ENCODE measurements around the gene BCAR1. TPM values are rescaled to one million over a fixed set of nuclear protein-coding genes. Genes with fewer than 3 reads are reported as not detected.

BCAR1 gene
- total RNA-seq, 4 donors from 2014 or later, result 125 to 201 (median 154) TPM

DNA sequence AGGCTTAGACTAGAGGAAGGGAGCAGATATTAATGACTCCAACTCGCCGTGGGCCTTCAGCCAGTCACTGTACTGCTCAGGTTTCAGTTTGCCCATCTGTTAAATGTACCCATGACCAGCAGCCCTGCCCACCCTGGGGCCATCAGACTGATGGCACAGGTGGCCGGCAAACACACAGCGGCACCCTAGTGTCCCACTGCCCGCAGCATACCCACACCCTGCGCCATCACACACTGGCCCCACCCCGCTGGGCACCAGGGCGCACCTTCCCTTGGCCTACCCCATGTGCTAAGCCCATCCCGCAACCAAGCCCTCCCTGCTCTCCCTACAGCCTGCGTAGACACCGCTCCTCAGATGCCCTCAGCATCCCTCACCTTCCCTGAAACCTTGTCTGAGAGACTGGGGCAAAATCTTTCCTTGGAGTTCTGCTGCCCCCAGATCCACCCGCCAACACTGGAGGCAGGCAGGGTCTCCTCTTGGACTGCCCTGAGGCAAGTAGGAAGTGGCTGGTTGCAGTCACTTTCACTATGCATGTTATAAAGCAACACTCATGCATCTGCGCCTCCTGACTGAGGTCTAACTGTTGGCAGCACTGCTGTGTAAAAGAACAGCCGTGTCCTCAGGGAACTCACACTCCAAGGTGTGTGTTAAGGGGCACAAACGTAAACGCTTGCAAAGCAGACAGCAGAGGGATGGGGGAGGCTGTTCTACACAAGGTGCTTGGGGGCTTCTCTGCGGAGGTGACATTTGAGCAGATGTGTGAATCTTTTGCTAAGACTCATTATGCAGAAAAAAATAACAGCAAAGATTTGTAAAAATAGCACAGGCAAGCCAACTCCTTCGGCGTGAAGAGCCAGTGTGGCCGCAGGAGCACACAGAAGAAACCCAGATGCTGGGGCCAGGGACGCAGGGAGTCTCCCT lies 6.7 kb upstream of the BCAR1 start:
- H3K27ac ChIP-seq, result peak overlapping the region in 1 of 4 donors; percentile 69
- TF ChIP-seq POLR2AphosphoS5 (IDR thresholded peaks at IDR 0.05) (no peak), POLR2A (IDR thresholded peaks at IDR 0.05) (no peak), EP300 (IDR thresholded peaks at IDR 0.05; ENCODE audit: low read depth) (no peak)
- TF ChIP-seq, protein P1, sequence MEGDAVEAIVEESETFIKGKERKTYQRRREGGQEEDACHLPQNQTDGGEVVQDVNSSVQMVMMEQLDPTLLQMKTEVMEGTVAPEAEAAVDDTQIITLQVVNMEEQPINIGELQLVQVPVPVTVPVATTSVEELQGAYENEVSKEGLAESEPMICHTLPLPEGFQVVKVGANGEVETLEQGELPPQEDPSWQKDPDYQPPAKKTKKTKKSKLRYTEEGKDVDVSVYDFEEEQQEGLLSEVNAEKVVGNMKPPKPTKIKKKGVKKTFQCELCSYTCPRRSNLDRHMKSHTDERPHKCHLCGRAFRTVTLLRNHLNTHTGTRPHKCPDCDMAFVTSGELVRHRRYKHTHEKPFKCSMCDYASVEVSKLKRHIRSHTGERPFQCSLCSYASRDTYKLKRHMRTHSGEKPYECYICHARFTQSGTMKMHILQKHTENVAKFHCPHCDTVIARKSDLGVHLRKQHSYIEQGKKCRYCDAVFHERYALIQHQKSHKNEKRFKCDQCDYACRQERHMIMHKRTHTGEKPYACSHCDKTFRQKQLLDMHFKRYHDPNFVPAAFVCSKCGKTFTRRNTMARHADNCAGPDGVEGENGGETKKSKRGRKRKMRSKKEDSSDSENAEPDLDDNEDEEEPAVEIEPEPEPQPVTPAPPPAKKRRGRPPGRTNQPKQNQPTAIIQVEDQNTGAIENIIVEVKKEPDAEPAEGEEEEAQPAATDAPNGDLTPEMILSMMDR (IDR thresholded peaks at IDR 0.05), result no peak
- H3K36me3 ChIP-seq, result no peaks in the 10 kb centered on the region
- WGBS, 2 donors (ENCODE audit: low coverage in 1 of 2), result 84 to 93% methylated on average over 3 to 21 of the region's 21 CpGs
- H3K4me1 ChIP-seq, result peaks cover 47 to 79% (median 66%) of the 10 kb centered on the region in 4 donors
- H3K27me3 ChIP-seq, result no peaks in the 10 kb centered on the region
- no peak overlapping the region for H3K4me3 ChIP-seq
- DNase-seq, result no peak
- H3K9me3 ChIP-seq, result no peaks in the 10 kb centered on the region
- intact Hi-C loops (cut with DNase I; ENCODE audit: low total_unique reads) (no loop called here), in situ Hi-C loops (cut with MboI; ENCODE audit: low pct_ligation_motif_present in 1 of 4, low pct_unique_long_range_greater_than_20kb in 1 of 4, low sequenced_read_pairs in 3 of 4) (no loop called here)

DNA sequence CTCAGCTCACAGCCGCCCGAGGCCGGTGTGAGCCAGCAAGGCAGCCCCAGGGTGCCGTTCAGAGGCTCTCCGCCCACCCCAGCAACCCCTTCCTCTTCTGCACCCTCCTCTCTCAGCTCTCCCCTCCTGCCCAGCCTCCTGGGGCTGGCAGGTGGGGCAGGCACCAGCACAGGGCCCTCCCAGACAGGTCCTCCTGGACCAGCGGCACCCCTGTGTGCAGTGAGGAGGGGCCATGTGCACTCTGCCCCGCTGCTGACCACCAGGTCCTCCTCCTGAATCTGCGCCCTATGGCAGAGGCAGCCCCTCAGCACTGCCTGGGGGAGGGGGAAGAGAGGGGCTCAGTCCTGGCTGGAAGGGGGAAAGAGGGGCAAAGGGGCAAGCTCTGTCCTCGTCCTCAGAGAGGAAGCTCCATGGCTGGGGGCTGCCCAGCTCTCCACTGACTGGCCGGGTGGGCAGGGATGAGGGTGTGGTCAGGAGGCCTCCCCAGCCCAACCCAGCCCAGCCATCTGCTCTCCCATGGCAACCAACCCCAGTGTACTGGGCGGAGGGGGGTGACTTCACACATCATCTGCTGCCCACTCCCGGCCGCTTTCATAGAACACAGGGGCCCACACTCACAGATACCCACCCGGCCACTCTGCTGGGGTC lies 5.4 kb upstream of the BCAR1 start:
- H3K4me1 ChIP-seq, result peaks cover 50 to 79% (median 66%) of the 10 kb centered on the region in 4 donors
- no peaks in the 10 kb centered on the region for H3K27me3 ChIP-seq
- peak; percentile 46 for DNase-seq
- WGBS, 2 donors (ENCODE audit: low coverage in 1 of 2), result 23 to 41% methylated on average over 2 to 12 of the region's 14 CpGs
- H3K27ac ChIP-seq, result peak overlapping the region; percentile 47 to 96 (median 82)
- H3K36me3 ChIP-seq, result no peaks in the 10 kb centered on the region
- no peak overlapping the region for H3K4me3 ChIP-seq
- intact Hi-C loops (cut with DNase I; ENCODE audit: low total_unique reads) (no loop called here), in situ Hi-C loops (cut with MboI; ENCODE audit: low pct_ligation_motif_present in 1 of 4, low pct_unique_long_range_greater_than_20kb in 1 of 4, low sequenced_read_pairs in 3 of 4) (no loop called here)
- no peak for TF ChIP-seq EP300 (IDR thresholded peaks at IDR 0.05; ENCODE audit: low read depth)
- no peak for TF ChIP-seq POLR2A (IDR thresholded peaks at IDR 0.05)
- no peak for TF ChIP-seq POLR2AphosphoS5 (IDR thresholded peaks at IDR 0.05)
- TF ChIP-seq, protein P1 (IDR thresholded peaks at IDR 0.05), result no peak
- no peaks in the 10 kb centered on the region for H3K9me3 ChIP-seq

DNA sequence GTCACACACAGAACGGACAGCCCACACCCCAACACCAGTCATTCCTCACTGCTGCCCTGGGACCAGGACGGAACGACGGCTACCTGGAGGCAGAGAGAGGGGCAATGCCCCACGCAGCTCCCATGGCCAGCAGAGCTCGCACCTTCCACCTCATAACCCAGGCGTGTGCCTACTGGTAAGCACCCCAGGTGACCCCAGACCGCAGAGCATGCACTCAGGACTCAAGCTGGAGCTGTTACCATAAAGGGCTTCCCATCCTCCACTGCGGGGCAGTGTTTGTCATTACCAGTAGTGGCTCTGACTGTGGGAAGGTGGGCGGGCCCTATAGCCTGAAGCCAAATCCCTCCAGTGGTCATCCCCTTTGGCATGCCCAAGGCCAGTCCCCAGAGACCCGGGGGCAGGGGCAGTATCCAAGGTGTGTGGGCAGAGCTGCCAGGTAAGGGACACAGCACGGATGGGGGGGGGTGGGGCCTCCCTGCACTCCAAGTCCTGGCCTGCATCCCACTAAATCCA lies 4.7 kb upstream of the BCAR1 start:
- Histone ChIP-seq H3K4me1 (peaks cover 45 to 75% (median 60%) of the 10 kb centered on the region in 4 donors), H3K27me3 (no peaks in the 10 kb centered on the region), H3K4me3 (no peak overlapping the region), H3K36me3 (no peaks in the 10 kb centered on the region), H3K9me3 (no peaks in the 10 kb centered on the region), H3K27ac (peak overlapping the region; percentile 47 to 96 (median 82))
- TF ChIP-seq POLR2A (IDR thresholded peaks at IDR 0.05), result no peak
- no peak for TF ChIP-seq POLR2AphosphoS5 (IDR thresholded peaks at IDR 0.05)
- TF ChIP-seq, protein P1 (IDR thresholded peaks at IDR 0.05), result no peak
- TF ChIP-seq EP300 (IDR thresholded peaks at IDR 0.05; ENCODE audit: low read depth), result no peak
- intact Hi-C loops (cut with DNase I; ENCODE audit: low total_unique reads), result no loop called here
- no peak for DNase-seq
- in situ Hi-C loops (cut with MboI; ENCODE audit: low pct_ligation_motif_present in 1 of 4, low pct_unique_long_range_greater_than_20kb in 1 of 4, low sequenced_read_pairs in 3 of 4), result no loop called here
- 69% methylated on average over 12 of the region's 12 CpGs; no CpG with 5 or more reads in 1 of the 2 donors for WGBS, 2 donors (ENCODE audit: low coverage in 1 of 2)

DNA sequence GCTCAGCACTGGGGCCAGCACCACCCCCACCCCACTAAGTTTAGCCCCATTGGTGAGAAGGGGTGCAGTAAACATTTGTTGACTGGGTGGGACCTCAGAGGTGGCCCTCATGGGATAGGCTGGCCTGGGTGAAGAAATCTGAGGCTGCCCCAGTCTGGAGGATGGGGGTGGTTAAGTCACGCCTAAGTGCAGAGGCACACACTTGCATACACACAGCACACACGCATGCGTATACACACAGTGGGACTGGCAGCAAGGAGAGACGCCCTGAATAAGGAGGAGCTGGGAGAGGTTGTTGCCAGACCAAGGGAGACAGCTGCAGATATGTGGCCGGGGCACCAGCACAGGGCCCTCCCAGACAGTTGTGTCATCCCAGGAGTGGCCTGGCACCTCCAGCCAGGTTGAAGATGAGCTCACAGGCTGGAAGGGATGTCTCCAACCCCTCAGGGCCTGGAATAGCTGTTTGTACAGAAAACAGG lies 3.0 kb upstream of the BCAR1 start:
- peak overlapping the region; percentile 34 to 96 (median 82) for H3K27ac ChIP-seq
- DNase-seq, result peak; percentile 41
- no peaks in the 10 kb centered on the region for H3K27me3 ChIP-seq
- H3K4me1 ChIP-seq, result peaks cover 53 to 82% (median 70%) of the 10 kb centered on the region in 4 donors
- in situ Hi-C loops (cut with MboI; ENCODE audit: low pct_ligation_motif_present in 1 of 4, low pct_unique_long_range_greater_than_20kb in 1 of 4, low sequenced_read_pairs in 3 of 4) (no loop called here), intact Hi-C loops (cut with DNase I; ENCODE audit: low total_unique reads) (no loop called here)
- H3K36me3 ChIP-seq, result no peaks in the 10 kb centered on the region
- no peak overlapping the region for H3K4me3 ChIP-seq
- 47% methylated on average over 5 of the region's 5 CpGs; no CpG with 5 or more reads in 1 of the 2 donors for WGBS, 2 donors (ENCODE audit: low coverage in 1 of 2)
- H3K9me3 ChIP-seq, result no peaks in the 10 kb centered on the region
- TF ChIP-seq EP300 (IDR thresholded peaks at IDR 0.05; ENCODE audit: low read depth) (no peak), POLR2AphosphoS5 (IDR thresholded peaks at IDR 0.05) (no peak), POLR2A (IDR thresholded peaks at IDR 0.05) (no peak)
- TF ChIP-seq, protein P1 (IDR thresholded peaks at IDR 0.05), result no peak

Data from transverse colon (tissue), 4 donors.